HG03039 (cell line): ENCODE measurements around the gene SLFN12L.
"Not testable (repeated sequence)": the region's sequence is repeated elsewhere in the genome, so short reads cannot be mapped to it uniquely, and the experiment has no call there.

ENCODE experiments used
- ATAC-seq: cut with Tn5 transposase; IDR thresholded peaks from one replicate; pipeline ENCODE4 v1.9.1; 2021; ENCODE audit warnings: mild to moderate bottlenecking, moderate library complexity; ENCODE audit not compliant: unreplicated experiment

Gene SLFN12L

GRCh38 chr17:35543856-35544255 lies 6.4 kb upstream of the SLFN12L start:
- ATAC-seq = no peak

GRCh38 chr17:35542990-35543389 lies 5.5 kb upstream of the SLFN12L start:
- ATAC-seq = no peak

GRCh38 chr17:35541434-35541833 lies 4.0 kb upstream of the SLFN12L start:
- ATAC-seq = no peak

- ATAC-seq = no peak
Observed at GRCh38 chr17:35540589-35541404, 3.3 kb upstream of the SLFN12L start.

GRCh38 chr17:35539659-35540026 lies 2.2 kb upstream of the SLFN12L start:
- ATAC-seq = no peak

GRCh38 chr17:35536664-35537171 lies 760 bp downstream of the SLFN12L start:
- ATAC-seq = no peak

- not testable (repeated sequence) for ATAC-seq
Observed at GRCh38 chr17:35535406-35535805, 2.1 kb downstream of the SLFN12L start.

- ATAC-seq = no peak
Observed at GRCh38 chr17:35534576-35535093, 2.8 kb downstream of the SLFN12L start.

- no peak for ATAC-seq
Observed at GRCh38 chr17:35531160-35531559, 6.3 kb downstream of the SLFN12L start.

- no peak for ATAC-seq
Observed at GRCh38 chr17:35529866-35530265, 7.6 kb downstream of the SLFN12L start.

- not testable (repeated sequence) for ATAC-seq
Observed at GRCh38 chr17:35529326-35529725, 8.2 kb downstream of the SLFN12L start.

GRCh38 chr17:35523296-35523695 lies 14.2 kb downstream of the SLFN12L start:
- no peak for ATAC-seq

GRCh38 chr17:35521654-35522256 lies 15.7 kb downstream of the SLFN12L start:
- ATAC-seq = not testable (repeated sequence)

GRCh38 chr17:35521150-35521549 lies 16.3 kb downstream of the SLFN12L start:
- ATAC-seq = no peak

- ATAC-seq = no peak
Observed at GRCh38 chr17:35519906-35520442, 17.5 kb downstream of the SLFN12L start.

GRCh38 chr17:35519439-35519838 lies 18.0 kb downstream of the SLFN12L start:
- ATAC-seq = no peak

- ATAC-seq = not testable (repeated sequence)
Observed at GRCh38 chr17:35518431-35518830, 19.0 kb downstream of the SLFN12L start.

GRCh38 chr17:35515027-35515426 lies 22.5 kb downstream of the SLFN12L start:
- no peak for ATAC-seq

- no peak for ATAC-seq
Observed at GRCh38 chr17:35514564-35514963, 22.9 kb downstream of the SLFN12L start.

GRCh38 chr17:35510052-35510451 lies 27.4 kb downstream of the SLFN12L start:
- ATAC-seq = no peak

GRCh38 chr17:35507714-35508113 lies 29.8 kb downstream of the SLFN12L start:
- not testable (repeated sequence) for ATAC-seq

- no peak for ATAC-seq
Observed at GRCh38 chr17:35499548-35499947, 37.9 kb downstream of the SLFN12L start.
